H1 (cell line): ENCODE results near the gene CHRNA9. TPM values are rescaled to one million over a fixed set of nuclear protein-coding genes. Genes with fewer than 3 reads are reported as not detected.
A peak's percentile ranks its signal among the peaks of the same experiment; 100 is the strongest.

Source experiments
- CTCF ChIA-PET: fragments of 300-600 bp; sonication (Branson Sonifier 250); formaldehyde crosslinking; loops from one replicate; lab custom pipeline; 2021; ENCODE audit not compliant: partially characterized antibody; lab: Charles Lee
- POLR2A ChIA-PET: fragments of 300-600 bp; sonication (Branson Sonifier 250); formaldehyde crosslinking; loops from one replicate; lab custom pipeline; 2021; ENCODE audit warnings: inconsistent platforms; ENCODE audit not compliant: partially characterized antibody; lab: Charles Lee
- DNase-seq, 2 experiments: peaks; one replicate each; pipeline versions ENCODE4 v3.0.0 to v3.0.0-alpha.2; 2010 to 2022; ENCODE audit warnings: low spot score in 2 of 2, low read depth in 1 of 2, mixed read lengths in 1 of 2
- FAIRE-seq: peaks from 2 replicates; lab custom pipeline; 2011; peaks lifted over from hg19 to GRCh38; lab: Jason Lieb, UNC
- H2AFZ ChIP-seq: 2 replicates; pipeline ENCODE4 v1.8.1; 2012; ENCODE audit warnings: low read length, inconsistent platforms
- H2AK5ac ChIP-seq: 2 replicates; pipeline ENCODE4 v1.6.1; 2013; ENCODE audit warnings: low read depth, low read length
- H2BK120ac ChIP-seq: replicated peaks from 2 replicates; pipeline ENCODE3; 2013; ENCODE audit warnings: low read depth, low read length, inconsistent platforms
- H2BK12ac ChIP-seq: 2 replicates; pipeline ENCODE4 v1.6.1; 2013; ENCODE audit warnings: low read depth, low read length
- H2BK15ac ChIP-seq: 2 replicates; pipeline ENCODE4 v1.6.1; 2013; ENCODE audit warnings: low read length
- H2BK20ac ChIP-seq: 2 replicates; pipeline ENCODE4 v1.6.1; 2013; ENCODE audit warnings: low read length
- H2BK5ac ChIP-seq: 2 replicates; pipeline ENCODE4 v1.6.1; 2013; ENCODE audit warnings: low read depth, low read length
- H3K14ac ChIP-seq: 2 replicates; pipeline ENCODE4 v1.6.1; 2013; ENCODE audit warnings: inconsistent platforms; ENCODE audit not compliant: insufficient read length
- H3K18ac ChIP-seq: 2 replicates; pipeline ENCODE4 v1.6.1; 2013; ENCODE audit warnings: low read length; ENCODE audit errors: extremely low read depth
- H3K23ac ChIP-seq: 2 replicates; pipeline ENCODE4 v1.6.1; 2013; ENCODE audit warnings: inconsistent platforms; ENCODE audit not compliant: insufficient read length
- H3K23me2 ChIP-seq: 2 replicates; pipeline ENCODE4 v1.6.1; 2013; ENCODE audit warnings: low read depth, low read length
- H3K27ac ChIP-seq: 2 replicates; pipeline ENCODE4 v1.6.1; 2011; ENCODE audit warnings: low read depth, low read length, inconsistent platforms
- H3K27me3 ChIP-seq, 4 experiments: replicated peaks in 1 of 4; 1 replicate in 1 of 4; 2 replicates in 3 of 4; pipeline versions ENCODE4 v1.6.1 to v1.8.1; 2011 to 2013; ENCODE audit warnings: low read length in 3 of 4, mild to moderate bottlenecking in 3 of 4, inconsistent platforms in 2 of 4, mixed read lengths in 2 of 4, moderate library complexity in 1 of 4; ENCODE audit not compliant: control insufficient read depth in 3 of 4, insufficient read depth in 3 of 4; ENCODE audit errors: extremely low read depth in 1 of 4
- H3K36me3 ChIP-seq, 4 experiments: 2 replicates each; pipeline versions ENCODE4 v1.6.1 to v1.8.1; 2011 to 2013; ENCODE audit warnings: mild to moderate bottlenecking in 4 of 4, low read length in 3 of 4, moderate library complexity in 2 of 4, control low read depth in 1 of 4, inconsistent platforms in 1 of 4; ENCODE audit not compliant: insufficient read depth in 4 of 4, control insufficient read depth in 2 of 4
- H3K4ac ChIP-seq: replicated peaks from 2 replicates; pipeline ENCODE3; 2013; ENCODE audit warnings: low read length, low read depth, mixed read lengths, inconsistent platforms; ENCODE audit not compliant: insufficient read length
- H3K4me1 ChIP-seq, 4 experiments: replicated peaks in 1 of 4; 1 replicate in 1 of 4; 2 replicates in 3 of 4; pipeline versions ENCODE4 v1.6.1 to v1.8.1; 2011 to 2013; ENCODE audit warnings: low read length in 3 of 4, inconsistent platforms in 2 of 4, mixed read lengths in 1 of 4; ENCODE audit not compliant: insufficient read depth in 4 of 4, control insufficient read depth in 3 of 4
- H3K4me2 ChIP-seq, 2 experiments: 2 replicates each; pipeline versions ENCODE4 v1.6.1 to v1.8.1; 2011 to 2013; ENCODE audit warnings: low read depth in 2 of 2, low read length in 2 of 2, control low read depth in 1 of 2, inconsistent platforms in 1 of 2, mild to moderate bottlenecking in 1 of 2; ENCODE audit not compliant: insufficient read depth in 1 of 2
- H3K4me3 ChIP-seq, 4 experiments: fragments of 200-600, 300-600 bp in 1 of 4; sonication (generic), shearing (Covaris generic), sonication (Bioruptor Twin) in 1 of 4; 2 replicates each; pipeline versions ENCODE4 v1.5.1 to v1.8.1; 2011 to 2016; ENCODE audit warnings: low read length in 4 of 4, low read depth in 3 of 4, control low read depth in 2 of 4, inconsistent platforms in 2 of 4, mild to moderate bottlenecking in 2 of 4, mixed read lengths in 1 of 4, moderate library complexity in 1 of 4; ENCODE audit not compliant: insufficient read depth in 2 of 4; ENCODE audit errors: extremely low read depth in 1 of 4
- H3K56ac ChIP-seq: replicated peaks from 2 replicates; pipeline ENCODE3; 2013; ENCODE audit warnings: low read depth, mild to moderate bottlenecking, mixed read lengths, low read length, inconsistent platforms; ENCODE audit not compliant: insufficient read length
- H3K79me1 ChIP-seq: 2 replicates; pipeline ENCODE4 v1.6.1; 2013; ENCODE audit warnings: low read depth, low read length, control low read depth
- H3K79me2 ChIP-seq, 2 experiments: 2 replicates each; pipeline versions ENCODE4 v1.6.1 to v1.8.1; 2012 to 2013; ENCODE audit warnings: low read length in 2 of 2, mild to moderate bottlenecking in 2 of 2, inconsistent platforms in 1 of 2; ENCODE audit not compliant: insufficient read depth in 2 of 2, control insufficient read depth in 1 of 2
- H3K9ac ChIP-seq, 4 experiments: replicated peaks in 1 of 4; 1 replicate in 1 of 4; 2 replicates in 3 of 4; pipeline versions ENCODE4 v1.6.1 to v1.8.1; 2011 to 2013; ENCODE audit warnings: low read depth in 3 of 4, low read length in 3 of 4, control low read depth in 2 of 4, mild to moderate bottlenecking in 2 of 4, moderate library complexity in 2 of 4, inconsistent platforms in 1 of 4; ENCODE audit errors: extremely low read depth in 1 of 4
- H3K9me3 ChIP-seq, 2 experiments: 2 replicates each; pipeline versions ENCODE4 v1.6.1 to v1.8.1; 2012 to 2013; ENCODE audit warnings: mild to moderate bottlenecking in 2 of 2, moderate library complexity in 2 of 2, control low read depth in 1 of 2, inconsistent platforms in 1 of 2, low read depth in 1 of 2, low read length in 1 of 2, mixed read lengths in 1 of 2; ENCODE audit not compliant: insufficient read depth in 2 of 2
- H4K20me1 ChIP-seq, 2 experiments: replicated peaks in 1 of 2; 2 replicates each; pipeline versions ENCODE3 to v1.8.1; 2011 to 2013; ENCODE audit warnings: inconsistent platforms in 2 of 2, low read length in 2 of 2, mild to moderate bottlenecking in 1 of 2; ENCODE audit not compliant: insufficient read depth in 2 of 2, control insufficient read depth in 1 of 2
- H4K5ac ChIP-seq: 2 replicates; pipeline ENCODE4 v1.6.1; 2013; ENCODE audit warnings: low read length, low read depth, mixed read lengths, inconsistent platforms; ENCODE audit not compliant: insufficient read length
- H4K8ac ChIP-seq: 2 replicates; pipeline ENCODE4 v1.8.0; 2013; ENCODE audit warnings: mild to moderate bottlenecking, moderate library complexity, low read length, inconsistent platforms; ENCODE audit not compliant: insufficient read depth; ENCODE audit errors: extremely low read depth
- H4K91ac ChIP-seq: replicated peaks from 2 replicates; pipeline ENCODE3; 2013; ENCODE audit warnings: low read length, mixed read lengths, inconsistent platforms; ENCODE audit not compliant: insufficient read length
- KDM4A ChIP-seq: IDR thresholded peaks from one replicate; pipeline ENCODE4 v1.7.1; 2012; ENCODE audit warnings: low read depth, mild to moderate bottlenecking, moderate library complexity, low read length, inconsistent platforms; ENCODE audit not compliant: severe bottlenecking
- KDM5A ChIP-seq: fragments of 200-600 bp; IDR thresholded peaks from 2 replicates; pipeline ENCODE4 v1.7.1; 2012; ENCODE audit warnings: mild to moderate bottlenecking, low read length, inconsistent platforms, mixed read lengths
- POLR2A ChIP-seq, 2 experiments: IDR thresholded peaks; 1 replicate in 1 of 2; 2 replicates in 1 of 2; pipeline ENCODE4 v1.6.1; 2011; ENCODE audit warnings: low read depth in 2 of 2, low read length in 2 of 2, mild to moderate bottlenecking in 2 of 2; ENCODE audit errors: control extremely low read depth in 1 of 2
- WGBS, 2 experiments: shearing (Covaris generic) in 1 of 2; methylation state at CpG; one replicate each; pipeline versions ENCODE4 v1.1.6 to v1.1.7; 2013 to 2015; ENCODE audit warnings: low lambda C conversion rate in 2 of 2, mixed read lengths in 2 of 2, inconsistent platforms in 1 of 2, low coverage in 1 of 2, missing lambda C conversion rate in 1 of 2; ENCODE audit not compliant: insufficient replicate concordance in 2 of 2, insufficient coverage in 1 of 2, insufficient read length in 1 of 2; ENCODE audit errors: extremely low coverage in 1 of 2, missing lambda C conversion rate in 1 of 2; 5-methylcytosine and 5-hydroxymethylcytosine counted together
- polyA plus RNA-seq, 7 experiments: library from polyadenylated mRNA; depleted of rRNA in 3 of 7; stranded (reverse) in 5 of 7; unstranded in 2 of 7; fragments of >200 nt in 5 of 7; fragments of 200-250 nt in 2 of 7; gene quantifications; 1 replicate in 5 of 7; 2 replicates in 1 of 7; 4 replicates in 1 of 7; pipeline versions ENCODE4 v1.2.1 to v1.2.3, GENCODE V29; 2011 to 2013; ENCODE audit warnings: missing spikeins in 2 of 7, mixed read lengths in 2 of 7
- total RNA-seq: library from RNA; stranded (reverse); fragmentation: NEBNext Ultra II Directional; extraction: Animal tissue kit (Norgen Biotek cat#: 25700); gene quantifications from 2 replicates; pipeline ENCODE4 v1.2.1, GENCODE V29; 2021

CHRNA9 gene
- total and polyA plus RNA-seq, 2 of the 8 experiments (the other 6 are each of a cell fraction or from before 2014, with no cell fraction given) = 1.4 to 3.3 TPM

GRCh38 chr4:40321574-40322275, 13.4 kb upstream of the CHRNA9 start:
- 82% methylated on average over 7 of the region's 7 CpGs; no CpG with 5 or more reads in 1 of the 2 experiments for WGBS, 2 experiments
- H3K14ac ChIP-seq = no peak overlapping the region
- H3K27ac ChIP-seq = no peak overlapping the region
- no peak for TF ChIP-seq KDM5A
- TF ChIP-seq KDM4A = no peak
- no peak for TF ChIP-seq POLR2A (IDR thresholded peaks at IDR 0.05; ENCODE audit: control extremely low read depth in 1 of 2, low read depth in 2 of 2, low read length in 2 of 2)

More at GRCh38 chr4:40321574-40322275, 13.4 kb upstream of the CHRNA9 start:
- no peaks in the 10 kb centered on the region for H3K79me2 ChIP-seq
- H3K4me2 ChIP-seq = no peak overlapping the region
- peak overlapping the region; percentile 35 for H4K91ac ChIP-seq
- H3K79me1 ChIP-seq = no peaks in the 10 kb centered on the region
- H3K4me1 ChIP-seq = peaks cover 3 to 8% (median 6%) of the 10 kb centered on the region in 4 experiments; a peak in 6 of 7 replicates
- FAIRE-seq = no peak
- H4K5ac ChIP-seq = no peak overlapping the region
- H4K20me1 ChIP-seq = no peaks in the 10 kb centered on the region
- H2BK5ac ChIP-seq = peak overlapping the region; percentile 37; the same call in 1 of the 2 replicates
- H2BK120ac ChIP-seq = no peak overlapping the region
- H2BK20ac ChIP-seq = 0 out of 2 replicates have a peak overlapping the region, but pooled peaks have one; percentile 5
- H3K56ac ChIP-seq = no peak overlapping the region
- no peak overlapping the region for H3K4ac ChIP-seq
- no peak overlapping the region for H3K4me3 ChIP-seq
- 0 out of 2 replicates have a peak overlapping the region, but pooled peaks have one; percentile 31 for H2BK15ac ChIP-seq
- CTCF ChIA-PET = interaction anchor here (0.5 to 5.4 kb wide), 14 partner anchors 10 to 439 kb away, joined by 3 to 39 read pairs (median 4); partner anchors contain the start of gene CHRNA9
- no peak overlapping the region for H3K9ac ChIP-seq
- no peak for DNase-seq
- no peak overlapping the region for H4K8ac ChIP-seq
- no peaks in the 10 kb centered on the region for H3K27me3 ChIP-seq
- H2BK12ac ChIP-seq = peak overlapping the region; percentile 6; the same call in 1 of the 2 replicates
- no peaks in the 10 kb centered on the region for H3K36me3 ChIP-seq
- no peak overlapping the region for H2AFZ ChIP-seq
- H2AK5ac ChIP-seq = no peak overlapping the region
- H3K23me2 ChIP-seq = no peaks in the 10 kb centered on the region
- POLR2A ChIA-PET = interaction anchor here (0.6 to 2.0 kb wide), 2 partner anchors 11 to 264 kb away, joined by 3 to 8 read pairs; no protein-coding TSS in a partner anchor
- H3K9me3 ChIP-seq = no peaks in the 10 kb centered on the region
- H3K23ac ChIP-seq = no peak overlapping the region
- no peak overlapping the region for H3K18ac ChIP-seq
